Lower leg skin (tissue), 4 donors: Measurements from ENCODE around the gene FCF1. TPM values are rescaled to one million over a fixed set of nuclear protein-coding genes. Genes with fewer than 3 reads are reported as not detected.

Experiments used
- DNase-seq, 2 donors: peaks; one replicate each; pipeline ENCODE4 v3.0.0-alpha.2; 2019; ENCODE audit warnings: low spot score in 2 of 2
- H3K4me3 ChIP-seq: fragments of 200-600 bp; sonication (generic); 2 replicates; pipeline ENCODE4 v1.5.1; 2017; ENCODE audit warnings: mild to moderate bottlenecking, low read depth; ENCODE audit not compliant: poor library complexity, severe bottlenecking
- POLR2A ChIP-seq, 2 donors: fragments of 450-650 bp; IDR thresholded peaks; one replicate each; pipeline ENCODE4 v1.6.1; 2016 to 2017; ENCODE audit warnings: antibody characterized with exemption in 2 of 2, mild to moderate bottlenecking in 1 of 2, moderate library complexity in 1 of 2
- WGBS, 2 donors: methylation state at CpG; one replicate each; pipeline ENCODE4 v1.1.5; 2018; 5-methylcytosine and 5-hydroxymethylcytosine counted together
- intact Hi-C: fragments of 100-400 bp; cut with DNase I; formaldehyde crosslinking; loops from one replicate; pipeline ENCODE4 v1.15.0; 2023; ENCODE audit warnings: low total_unique reads
- total RNA-seq, 4 donors: library from RNA; depleted of rRNA; stranded (reverse); fragments of >200 nt; gene quantifications; one replicate each; pipeline ENCODE4 v1.1.0, GENCODE V29; 2016
- TF ChIP-seq, protein P1 (sequence below), 3 donors: fragments of 450-650 bp; IDR thresholded peaks; one replicate each; pipeline ENCODE4 v1.5.1; 2016; ENCODE audit warnings: antibody characterized with exemption in 3 of 3, mild to moderate bottlenecking in 3 of 3, moderate library complexity in 2 of 3

Gene FCF1
- total RNA-seq, 4 donors from 2014 or later, result 14.3 to 20.7 (median 17.8) TPM

GRCh38 chr14:74710480-74710879, 2.5 kb upstream of the FCF1 start:
- intact Hi-C loops, result no loop called here

GRCh38 chr14:74711651-74712050, 1.3 kb upstream of the FCF1 start:
- intact Hi-C loops, result no loop called here
- no peak overlapping the region for H3K4me3 ChIP-seq
- no peak for DNase-seq
- TF ChIP-seq, protein P1, sequence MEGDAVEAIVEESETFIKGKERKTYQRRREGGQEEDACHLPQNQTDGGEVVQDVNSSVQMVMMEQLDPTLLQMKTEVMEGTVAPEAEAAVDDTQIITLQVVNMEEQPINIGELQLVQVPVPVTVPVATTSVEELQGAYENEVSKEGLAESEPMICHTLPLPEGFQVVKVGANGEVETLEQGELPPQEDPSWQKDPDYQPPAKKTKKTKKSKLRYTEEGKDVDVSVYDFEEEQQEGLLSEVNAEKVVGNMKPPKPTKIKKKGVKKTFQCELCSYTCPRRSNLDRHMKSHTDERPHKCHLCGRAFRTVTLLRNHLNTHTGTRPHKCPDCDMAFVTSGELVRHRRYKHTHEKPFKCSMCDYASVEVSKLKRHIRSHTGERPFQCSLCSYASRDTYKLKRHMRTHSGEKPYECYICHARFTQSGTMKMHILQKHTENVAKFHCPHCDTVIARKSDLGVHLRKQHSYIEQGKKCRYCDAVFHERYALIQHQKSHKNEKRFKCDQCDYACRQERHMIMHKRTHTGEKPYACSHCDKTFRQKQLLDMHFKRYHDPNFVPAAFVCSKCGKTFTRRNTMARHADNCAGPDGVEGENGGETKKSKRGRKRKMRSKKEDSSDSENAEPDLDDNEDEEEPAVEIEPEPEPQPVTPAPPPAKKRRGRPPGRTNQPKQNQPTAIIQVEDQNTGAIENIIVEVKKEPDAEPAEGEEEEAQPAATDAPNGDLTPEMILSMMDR (IDR thresholded peaks at IDR 0.05), result no peak
- no peak for TF ChIP-seq POLR2A (IDR thresholded peaks at IDR 0.05)
- 78 to 82% methylated on average over 5 of the region's 5 CpGs for WGBS, 2 donors

More at GRCh38 chr14:74710480-74710879, 2.5 kb upstream of the FCF1 start:
- no peak overlapping the region for H3K4me3 ChIP-seq
- no peak for TF ChIP-seq POLR2A (IDR thresholded peaks at IDR 0.05)
- TF ChIP-seq, protein P1 (IDR thresholded peaks at IDR 0.05), result no peak
- 85 to 94% methylated on average over 1 of the region's 1 CpG for WGBS, 2 donors
- no peak for DNase-seq

DNA sequence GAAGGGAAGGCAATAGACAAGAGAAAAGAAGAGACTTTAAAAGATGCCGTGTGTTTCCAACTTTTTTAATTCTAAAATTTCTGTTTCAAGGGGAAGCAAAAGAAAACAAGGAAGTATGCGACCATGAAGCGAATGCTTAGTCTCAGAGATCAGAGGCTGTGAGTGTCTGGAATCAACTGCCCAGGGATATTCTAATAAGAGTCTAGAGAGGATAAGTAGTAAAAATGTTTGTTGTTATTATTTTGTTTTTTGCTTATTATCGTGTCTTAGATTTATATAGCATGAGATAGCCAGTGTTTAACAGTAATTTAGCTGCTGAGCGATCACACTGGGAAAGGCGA, 421 bp downstream of the FCF1 start:
- WGBS, 2 donors, result 12 to 17% methylated on average over 6 of the region's 6 CpGs
- H3K4me3 ChIP-seq, result peak overlapping the region; percentile 43
- no peak for DNase-seq
- no peak for TF ChIP-seq POLR2A (IDR thresholded peaks at IDR 0.05)
- TF ChIP-seq, protein P1 (IDR thresholded peaks at IDR 0.05), result no peak
- intact Hi-C loops, result no loop called here

DNA sequence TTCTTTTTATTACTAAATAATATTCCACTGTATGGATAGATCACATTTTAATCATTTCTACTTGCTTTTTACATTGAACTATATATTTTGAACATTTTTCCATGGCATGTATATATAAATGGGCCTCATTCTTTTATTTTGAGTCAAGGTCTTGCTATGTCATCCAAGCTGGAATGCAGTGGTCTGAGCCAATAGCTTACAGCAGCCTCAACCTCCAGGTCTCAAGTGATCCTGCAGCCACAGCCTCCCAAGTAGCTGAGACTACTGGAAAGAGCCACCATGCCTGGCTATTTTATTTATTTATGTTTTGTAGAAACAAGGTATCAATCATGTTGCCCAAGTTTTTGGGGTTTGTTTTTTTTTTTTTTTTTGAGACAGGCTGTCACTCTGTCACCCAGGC, 7.6 kb downstream of the FCF1 start:
- no peak overlapping the region for H3K4me3 ChIP-seq
- intact Hi-C loops, result no loop called here
- no peak for DNase-seq
- TF ChIP-seq POLR2A (IDR thresholded peaks at IDR 0.05), result no peak
- TF ChIP-seq, protein P1 (IDR thresholded peaks at IDR 0.05), result no peak

DNA sequence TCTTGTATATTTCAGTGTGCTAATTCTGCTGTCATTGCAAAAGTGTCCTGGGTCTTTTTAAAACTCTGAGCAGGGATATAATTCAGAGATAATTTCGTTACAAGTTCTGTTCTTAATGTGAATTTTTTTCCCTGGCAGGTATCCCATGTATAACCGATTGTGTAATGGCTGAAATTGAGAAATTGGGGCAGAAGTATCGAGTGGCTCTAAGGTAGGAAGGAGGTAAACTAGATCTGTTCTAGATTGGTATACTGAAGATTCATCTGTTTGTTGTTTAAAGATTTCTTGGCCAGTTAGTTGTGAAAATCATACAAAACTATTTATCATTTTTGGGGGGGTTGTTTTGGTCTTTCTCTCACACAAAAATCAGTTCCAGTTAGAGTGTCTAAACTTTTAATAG, 10.2 kb downstream of the FCF1 start:
- intact Hi-C loops, result no loop called here
- 90 to 94% methylated on average over 3 of the region's 3 CpGs for WGBS, 2 donors
- DNase-seq, result no peak
- H3K4me3 ChIP-seq, result no peak overlapping the region
- no peak for TF ChIP-seq POLR2A (IDR thresholded peaks at IDR 0.05)
- TF ChIP-seq, protein P1 (IDR thresholded peaks at IDR 0.05), result no peak

DNA sequence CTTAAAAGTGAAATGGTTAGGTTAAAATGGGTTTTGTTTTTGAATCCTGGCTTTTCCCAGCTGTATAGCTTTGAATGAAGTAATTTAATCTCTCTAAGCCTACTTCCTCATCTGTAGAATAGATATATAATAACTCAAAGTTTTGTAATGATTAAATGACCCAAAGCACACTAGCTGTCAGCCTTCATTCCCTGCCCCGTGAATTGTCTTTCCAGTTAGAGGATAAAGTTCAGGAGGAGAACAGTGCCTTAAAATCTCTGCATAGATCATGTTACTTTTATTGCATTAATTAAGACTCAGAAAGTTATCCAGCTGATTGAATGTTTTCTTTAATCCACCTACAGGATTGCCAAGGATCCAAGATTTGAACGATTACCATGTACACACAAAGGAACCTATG, 19.4 kb downstream of the FCF1 start:
- no peak overlapping the region for H3K4me3 ChIP-seq
- intact Hi-C loops, result no loop called here
- 86 to 91% methylated on average over 2 of the region's 2 CpGs for WGBS, 2 donors
- no peak for DNase-seq
- TF ChIP-seq, protein P1 (IDR thresholded peaks at IDR 0.05), result no peak
- no peak for TF ChIP-seq POLR2A (IDR thresholded peaks at IDR 0.05)
